OCI-LY1 (cell line): ENCODE results near the gene WNK2.

Experiments used
- CTCF ChIP-seq: fragments of 200-600 bp; sonication (generic), shearing (Covaris generic); IDR thresholded peaks from 2 replicates; pipeline ENCODE4 v1.5.1; 2017; ENCODE audit warnings: mild to moderate bottlenecking, antibody characterized with exemption, low read length, moderate library complexity, mixed read lengths
- EZH2 ChIP-seq: fragments of 200-600 bp; sonication (generic), shearing (Covaris generic); IDR thresholded peaks from 2 replicates; pipeline ENCODE4 v1.8.0; 2017; ENCODE audit warnings: borderline replicate concordance, mixed run types, mild to moderate bottlenecking, antibody characterized with exemption, low read length, moderate library complexity, mixed read lengths

GRCh38 chr9:93230601-93231000 lies 46.7 kb downstream of the WNK2 start:
- TF ChIP-seq CTCF (no peak), EZH2 (no peak)
